GM10266 (cell line): Measurements from ENCODE around the gene FUT3.

Experiments
- DNase-seq: peaks from one replicate; pipeline ENCODE4 v3.0.0; 2012; ENCODE audit errors: extremely low spot score
- CTCF ChIP-seq: IDR thresholded peaks from 2 replicates; pipeline ENCODE4 v1.5.1; 2012; ENCODE audit warnings: mild to moderate bottlenecking, low read depth; ENCODE audit not compliant: control insufficient read depth, insufficient read depth; ENCODE audit errors: missing control alignments

Gene FUT3

GRCh38 chr19:5851302-5851701, at the start of gene FUT3:
Gene FUT3 (minus strand): TSS chr19:5851449.
- DNase-seq, result no peak
- TF ChIP-seq CTCF, result no peak

GRCh38 chr19:5900976-5901375, 49.7 kb upstream of the FUT3 start:
- DNase-seq, result no peak
- TF ChIP-seq CTCF, result no peak

- no peak for DNase-seq
- no peak for TF ChIP-seq CTCF
Observed at GRCh38 chr19:5899728-5900526, 48.7 kb upstream of the FUT3 start.

GRCh38 chr19:5897189-5897969, 46.1 kb upstream of the FUT3 start:
- no peak for DNase-seq

GRCh38 chr19:5896365-5897076, 45.3 kb upstream of the FUT3 start:
- TF ChIP-seq CTCF, result no peak
- no peak for DNase-seq

More at GRCh38 chr19:5897189-5897969, 46.1 kb upstream of the FUT3 start:
- no peak for TF ChIP-seq CTCF

GRCh38 chr19:5895890-5896289, 44.6 kb upstream of the FUT3 start:
- TF ChIP-seq CTCF, result no peak
- DNase-seq, result no peak
